Nephron progenitor cell (in vitro differentiated cells): ENCODE data around the gene INPP5A.

Experiments
- DNase-seq: peaks from one replicate; pipeline ENCODE4 v3.0.0; 2021
- H3K27ac Mint-ChIP-seq: 2 replicates; pipeline ENCODE4 v1.8.0; 2021; ENCODE audit warnings: mild to moderate bottlenecking, moderate library complexity, mixed read lengths
- H3K27me3 Mint-ChIP-seq: 2 replicates; pipeline ENCODE4 v1.8.0; 2021; ENCODE audit warnings: mild to moderate bottlenecking, low read depth, mixed read lengths; ENCODE audit not compliant: poor library complexity
- H3K36me3 Mint-ChIP-seq: 2 replicates; pipeline ENCODE4 v1.8.0; 2021; ENCODE audit warnings: low read depth, mixed read lengths
- H3K4me1 Mint-ChIP-seq: 2 replicates; pipeline ENCODE4 v1.8.0; 2021; ENCODE audit warnings: mixed read lengths
- H3K4me3 Mint-ChIP-seq: 2 replicates; pipeline ENCODE4 v1.8.0; 2021; ENCODE audit warnings: mild to moderate bottlenecking, moderate library complexity, mixed read lengths
- H3K9me3 Mint-ChIP-seq: 2 replicates; pipeline ENCODE4 v1.8.0; 2021; ENCODE audit warnings: mild to moderate bottlenecking, moderate library complexity, mixed read lengths
- TF ChIP-seq, protein P1 (sequence below): fragments of 200-600 bp; sonication (generic); IDR thresholded peaks from 2 replicates; pipeline ENCODE4 v1.5.0; 2021; ENCODE audit warnings: antibody characterized with exemption

The INPP5A gene

DNA sequence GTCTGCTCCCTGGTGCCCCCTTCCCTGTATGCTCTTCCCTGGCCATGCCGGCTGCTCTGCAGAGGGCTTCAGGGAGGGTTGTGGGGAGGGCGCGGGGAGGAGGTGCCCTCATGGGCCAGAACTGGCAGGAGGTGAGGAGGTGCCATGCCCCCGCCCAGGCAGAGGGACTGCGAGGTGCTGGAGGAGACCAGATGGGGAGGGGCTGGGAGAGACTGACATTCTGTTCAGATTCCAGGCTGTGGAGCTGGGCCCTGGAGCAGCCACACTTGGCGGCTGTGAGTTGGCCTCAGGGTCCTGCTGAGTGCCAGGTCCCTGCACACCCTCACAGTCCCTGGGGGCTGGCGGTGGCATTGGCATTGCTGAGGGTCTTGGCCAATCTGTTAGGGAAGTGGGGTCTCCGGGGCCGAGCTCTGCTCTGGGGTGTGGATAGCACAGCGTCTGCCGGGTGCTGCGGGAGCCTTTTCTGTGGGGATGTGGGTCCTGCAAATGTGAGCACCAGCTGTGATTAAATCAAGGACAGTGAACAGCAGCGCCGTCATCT is 25.4 kb downstream of the INPP5A start:
- no peak for DNase-seq
- TF ChIP-seq, protein P1, sequence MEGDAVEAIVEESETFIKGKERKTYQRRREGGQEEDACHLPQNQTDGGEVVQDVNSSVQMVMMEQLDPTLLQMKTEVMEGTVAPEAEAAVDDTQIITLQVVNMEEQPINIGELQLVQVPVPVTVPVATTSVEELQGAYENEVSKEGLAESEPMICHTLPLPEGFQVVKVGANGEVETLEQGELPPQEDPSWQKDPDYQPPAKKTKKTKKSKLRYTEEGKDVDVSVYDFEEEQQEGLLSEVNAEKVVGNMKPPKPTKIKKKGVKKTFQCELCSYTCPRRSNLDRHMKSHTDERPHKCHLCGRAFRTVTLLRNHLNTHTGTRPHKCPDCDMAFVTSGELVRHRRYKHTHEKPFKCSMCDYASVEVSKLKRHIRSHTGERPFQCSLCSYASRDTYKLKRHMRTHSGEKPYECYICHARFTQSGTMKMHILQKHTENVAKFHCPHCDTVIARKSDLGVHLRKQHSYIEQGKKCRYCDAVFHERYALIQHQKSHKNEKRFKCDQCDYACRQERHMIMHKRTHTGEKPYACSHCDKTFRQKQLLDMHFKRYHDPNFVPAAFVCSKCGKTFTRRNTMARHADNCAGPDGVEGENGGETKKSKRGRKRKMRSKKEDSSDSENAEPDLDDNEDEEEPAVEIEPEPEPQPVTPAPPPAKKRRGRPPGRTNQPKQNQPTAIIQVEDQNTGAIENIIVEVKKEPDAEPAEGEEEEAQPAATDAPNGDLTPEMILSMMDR, result no peak
- Mint-ChIP-seq H3K27me3 (peaks cover 4% of the 10 kb centered on the region), H3K27ac (no peak overlapping the region), H3K9me3 (peaks cover 21% of the 10 kb centered on the region), H3K4me3 (no peak overlapping the region), H3K4me1 (peaks cover 55% of the 10 kb centered on the region), H3K36me3 (peaks cover 10% of the 10 kb centered on the region)

DNA sequence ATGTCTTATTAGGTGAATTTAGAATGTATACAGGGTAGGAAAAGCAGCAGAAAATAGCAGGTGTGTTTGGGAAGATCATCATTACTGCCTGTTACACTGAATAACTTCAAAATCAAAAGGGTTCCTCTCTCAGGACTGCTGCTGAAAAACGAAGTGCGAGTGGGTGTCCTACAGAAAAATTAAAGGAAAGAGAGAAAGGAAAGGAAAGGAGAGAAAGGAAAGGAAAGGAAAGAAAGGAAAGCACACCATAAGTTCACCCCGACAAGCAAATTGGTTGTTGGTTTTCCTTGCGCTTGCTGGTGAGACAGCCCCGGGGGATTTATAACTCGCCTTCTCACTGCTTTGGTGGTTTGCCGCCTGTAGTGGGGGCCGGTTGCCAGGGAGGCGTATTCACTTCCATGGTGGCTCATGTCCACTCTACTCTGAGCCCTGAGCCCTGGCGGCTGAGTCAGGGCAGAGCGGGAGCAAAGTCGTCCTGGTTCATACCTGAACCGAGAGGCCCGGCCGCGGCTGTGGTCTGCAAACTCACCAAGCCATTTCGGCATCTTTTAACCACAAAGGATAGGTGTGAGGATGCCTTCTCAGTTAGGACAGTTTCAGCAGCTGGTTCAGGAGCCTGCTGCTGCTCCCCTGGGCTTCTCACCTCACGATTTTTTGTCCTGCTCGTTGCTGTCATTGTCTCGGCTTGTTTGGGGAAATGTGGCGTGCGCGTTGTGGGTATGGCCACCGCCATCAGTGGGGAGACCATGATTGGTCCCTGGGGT is 26.1 kb downstream of the INPP5A start:
- H3K27me3 Mint-ChIP-seq, result peaks cover 4% of the 10 kb centered on the region
- TF ChIP-seq, protein P1, result no peak
- H3K4me3 Mint-ChIP-seq, result no peak overlapping the region
- peak overlapping the region; percentile 78 for H3K27ac Mint-ChIP-seq
- DNase-seq, result no peak
- peaks cover 55% of the 10 kb centered on the region for H3K4me1 Mint-ChIP-seq
- H3K36me3 Mint-ChIP-seq, result peaks cover 10% of the 10 kb centered on the region
- H3K9me3 Mint-ChIP-seq, result peaks cover 21% of the 10 kb centered on the region

DNA sequence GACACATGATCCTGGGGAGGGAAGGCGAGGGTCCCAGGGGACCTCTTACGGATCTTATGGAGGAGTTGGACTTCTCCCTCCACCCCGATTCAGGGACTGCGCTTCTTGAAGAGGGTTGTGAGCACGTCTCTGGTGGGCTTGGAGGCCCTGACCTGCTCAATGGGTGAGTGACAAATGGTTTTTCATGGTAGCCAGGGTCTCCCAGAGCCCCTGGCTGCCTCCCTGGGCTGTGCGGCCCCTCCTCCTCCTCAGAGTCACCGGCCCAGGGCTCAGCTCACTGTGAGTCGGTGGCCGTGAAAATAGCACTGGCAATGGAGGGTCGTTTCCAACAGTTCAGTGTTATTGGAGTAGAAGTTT is 26.6 kb downstream of the INPP5A start:
- H3K4me1 Mint-ChIP-seq, result peaks cover 53% of the 10 kb centered on the region
- DNase-seq, result no peak
- TF ChIP-seq, protein P1, result no peak
- peaks cover 10% of the 10 kb centered on the region for H3K36me3 Mint-ChIP-seq
- peak overlapping the region; percentile 78 for H3K27ac Mint-ChIP-seq
- H3K9me3 Mint-ChIP-seq, result peaks cover 21% of the 10 kb centered on the region
- peaks cover 4% of the 10 kb centered on the region for H3K27me3 Mint-ChIP-seq
- H3K4me3 Mint-ChIP-seq, result no peak overlapping the region

DNA sequence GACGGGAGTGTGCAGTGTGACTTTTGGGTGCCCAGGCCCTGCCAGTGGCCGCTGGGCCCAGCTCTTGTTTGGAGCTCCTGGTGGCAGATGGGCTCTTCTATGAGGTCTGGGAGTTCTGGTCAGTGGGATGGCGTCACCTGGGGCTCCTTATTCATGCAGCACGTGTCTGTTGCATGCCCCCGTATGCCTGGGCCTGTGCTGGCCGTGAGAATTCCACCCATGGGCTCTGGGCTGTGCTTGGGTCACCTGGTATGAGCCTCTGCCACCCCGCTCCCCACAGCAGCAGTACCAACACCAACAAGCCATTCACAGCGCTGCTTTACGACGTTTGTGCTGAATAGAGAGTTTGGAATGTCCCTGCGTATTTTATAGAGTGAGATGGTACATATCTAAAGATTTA is 27.1 kb downstream of the INPP5A start:
- H3K4me1 Mint-ChIP-seq, result peaks cover 49% of the 10 kb centered on the region
- peaks cover 4% of the 10 kb centered on the region for H3K27me3 Mint-ChIP-seq
- H3K4me3 Mint-ChIP-seq, result no peak overlapping the region
- DNase-seq, result no peak
- TF ChIP-seq, protein P1, result no peak
- peaks cover 10% of the 10 kb centered on the region for H3K36me3 Mint-ChIP-seq
- H3K9me3 Mint-ChIP-seq, result peaks cover 21% of the 10 kb centered on the region
- no peak overlapping the region for H3K27ac Mint-ChIP-seq

DNA sequence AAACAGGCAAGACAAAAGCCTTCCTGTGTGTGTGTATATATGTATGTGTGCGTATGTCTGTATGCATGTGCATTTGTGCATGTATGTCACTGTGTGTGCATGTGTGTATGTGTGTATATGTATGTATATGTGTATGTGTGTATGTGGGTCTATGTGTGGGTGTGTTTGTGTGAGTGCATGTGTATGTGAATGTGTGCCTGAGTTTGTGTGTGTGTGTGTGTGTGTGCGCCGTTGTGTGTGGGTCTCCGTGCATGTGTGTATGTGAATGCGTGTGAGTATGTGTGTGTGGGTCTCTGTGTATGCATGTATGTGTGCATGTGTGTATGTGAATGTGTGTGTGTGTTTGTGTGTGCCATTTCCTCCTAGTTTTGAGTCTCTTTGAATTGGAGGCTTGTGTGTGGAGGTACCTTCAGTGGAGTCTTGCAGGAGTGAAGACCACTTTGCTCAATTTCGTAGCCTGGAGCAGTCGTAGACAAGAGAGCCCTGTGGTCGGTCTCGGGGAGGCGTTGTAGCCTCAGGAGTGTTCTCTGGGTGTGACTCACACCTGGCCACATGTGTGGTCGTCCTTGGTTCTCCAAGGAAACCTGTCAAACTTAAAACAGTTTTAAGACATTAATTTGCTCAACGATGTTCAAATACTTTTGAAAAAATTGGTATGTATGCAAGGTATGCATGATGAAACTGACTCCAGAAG is 28.1 kb downstream of the INPP5A start:
- Mint-ChIP-seq H3K36me3 (peaks cover 10% of the 10 kb centered on the region), H3K27ac (no peak overlapping the region), H3K9me3 (peaks cover 20% of the 10 kb centered on the region), H3K27me3 (peaks cover 4% of the 10 kb centered on the region), H3K4me3 (no peak overlapping the region), H3K4me1 (peaks cover 47% of the 10 kb centered on the region)
- no peak for DNase-seq
- TF ChIP-seq, protein P1, result no peak
